Body of pancreas (tissue), 4 donors: Measurements from ENCODE around the gene C11orf58.

Experiments used
- POLR2A ChIP-seq, 3 donors: fragments of 450-650 bp; IDR thresholded peaks; one replicate each; pipeline ENCODE4 v1.6.1; 2016; ENCODE audit warnings: antibody characterized with exemption in 3 of 3, mild to moderate bottlenecking in 2 of 3
- TF ChIP-seq, protein P1 (sequence below), 7 experiments: fragments of 450-650 bp in 4 of 7; fragments of 200-600 bp in 3 of 7; sonication (generic) in 3 of 7; IDR thresholded peaks; one replicate each; pipeline ENCODE4 v1.5.1; 2016 to 2019; ENCODE audit warnings: antibody characterized with exemption in 7 of 7

DNA sequence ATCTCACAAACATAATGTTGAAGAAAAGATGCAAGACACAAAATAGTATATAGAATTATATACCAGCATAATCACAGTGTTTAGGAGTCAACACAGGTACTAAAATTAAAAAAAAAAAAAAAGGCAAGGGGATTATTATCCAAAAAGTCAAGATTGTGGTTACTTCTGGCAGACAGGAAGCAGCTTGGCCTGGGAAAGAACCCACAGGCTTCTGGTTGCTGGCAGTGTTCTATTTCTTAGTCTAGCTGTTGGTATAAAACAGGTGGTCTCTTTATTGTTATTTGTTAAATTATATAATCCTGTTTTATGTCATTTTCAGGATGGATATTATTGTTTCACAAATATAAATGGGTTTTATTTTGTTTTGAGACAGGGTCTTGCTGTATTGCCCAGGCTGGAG lies 54.0 kb downstream of the C11orf58 start:
- TF ChIP-seq POLR2A (IDR thresholded peaks at IDR 0.05): no peak
- TF ChIP-seq, protein P1, sequence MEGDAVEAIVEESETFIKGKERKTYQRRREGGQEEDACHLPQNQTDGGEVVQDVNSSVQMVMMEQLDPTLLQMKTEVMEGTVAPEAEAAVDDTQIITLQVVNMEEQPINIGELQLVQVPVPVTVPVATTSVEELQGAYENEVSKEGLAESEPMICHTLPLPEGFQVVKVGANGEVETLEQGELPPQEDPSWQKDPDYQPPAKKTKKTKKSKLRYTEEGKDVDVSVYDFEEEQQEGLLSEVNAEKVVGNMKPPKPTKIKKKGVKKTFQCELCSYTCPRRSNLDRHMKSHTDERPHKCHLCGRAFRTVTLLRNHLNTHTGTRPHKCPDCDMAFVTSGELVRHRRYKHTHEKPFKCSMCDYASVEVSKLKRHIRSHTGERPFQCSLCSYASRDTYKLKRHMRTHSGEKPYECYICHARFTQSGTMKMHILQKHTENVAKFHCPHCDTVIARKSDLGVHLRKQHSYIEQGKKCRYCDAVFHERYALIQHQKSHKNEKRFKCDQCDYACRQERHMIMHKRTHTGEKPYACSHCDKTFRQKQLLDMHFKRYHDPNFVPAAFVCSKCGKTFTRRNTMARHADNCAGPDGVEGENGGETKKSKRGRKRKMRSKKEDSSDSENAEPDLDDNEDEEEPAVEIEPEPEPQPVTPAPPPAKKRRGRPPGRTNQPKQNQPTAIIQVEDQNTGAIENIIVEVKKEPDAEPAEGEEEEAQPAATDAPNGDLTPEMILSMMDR (IDR thresholded peaks at IDR 0.05): no peak
